Prostate gland (tissue), 2 donors: Measurements from ENCODE around the gene STK24. TPM values are rescaled to one million over a fixed set of nuclear protein-coding genes. Genes with fewer than 3 reads are reported as not detected.

Experiments used
- DNase-seq: peaks from one replicate; pipeline ENCODE4 v3.0.0-alpha.2; 2019; ENCODE audit warnings: low spot score
- H3K27ac ChIP-seq, 2 donors: fragments of 200-600 bp; sonication (generic); 2 replicates each; pipeline ENCODE4 v1.5.1; 2017 to 2019
- H3K27me3 ChIP-seq: fragments of 200-600 bp; sonication (generic); replicated peaks from 2 replicates; pipeline ENCODE4 v1.5.1; 2019; ENCODE audit not compliant: insufficient read depth
- H3K36me3 ChIP-seq, 2 donors: fragments of 200-600 bp; sonication (generic); 1 replicate in 1 of 2; 2 replicates in 1 of 2; pipeline versions ENCODE4 v1.5.1 to v1.8.1; 2017 to 2019
- H3K4me1 ChIP-seq: fragments of 200-600 bp; sonication (generic); replicated peaks from 2 replicates; pipeline ENCODE4 v1.5.1; 2019
- H3K4me3 ChIP-seq, 2 donors: fragments of 200-600 bp; sonication (generic); 2 replicates each; pipeline ENCODE4 v1.5.1; 2017 to 2019
- H3K9me3 ChIP-seq: fragments of 200-600 bp; sonication (generic); 2 replicates; pipeline ENCODE4 v1.5.1; 2017
- CTCF ChIP-seq, 4 experiments: fragments of 200-600 bp in 2 of 4; fragments of 450-650 bp in 2 of 4; sonication (generic) in 2 of 4; IDR thresholded peaks; 1 replicate in 3 of 4; 2 replicates in 1 of 4; pipeline ENCODE4 v1.5.1; 2016 to 2019; ENCODE audit warnings: antibody characterized with exemption in 4 of 4, mild to moderate bottlenecking in 2 of 4, moderate library complexity in 2 of 4
- POLR2A ChIP-seq: fragments of 450-650 bp; IDR thresholded peaks from one replicate; pipeline ENCODE4 v1.6.1; 2016; ENCODE audit warnings: antibody characterized with exemption, mild to moderate bottlenecking
- POLR2AphosphoS5 ChIP-seq: sonication (generic); formaldehyde crosslinking; IDR thresholded peaks from one replicate; pipeline ENCODE4 v1.6.1; 2017; ENCODE audit warnings: antibody characterized with exemption
- WGBS: methylation state at CpG from one replicate; pipeline ENCODE4 v1.1.5; 2018; 5-methylcytosine and 5-hydroxymethylcytosine counted together
- intact Hi-C: fragments of 100-400 bp; cut with DNase I; formaldehyde crosslinking; loops from one replicate; pipeline ENCODE4 v1.14.2; 2022
- total RNA-seq, 2 donors: library from RNA; depleted of rRNA; stranded (reverse); fragments of >200 nt; gene quantifications; one replicate each; pipeline ENCODE4 v1.1.0, GENCODE V29; 2016

Gene STK24
- total RNA-seq, 2 donors from 2014 or later: 80.5 to 187 TPM

GRCh38 chr13:98445340-98446233 is 131.3 kb downstream of the STK24 start:
- H3K27me3 ChIP-seq: no peaks in the 10 kb centered on the region
- H3K27ac ChIP-seq: peak overlapping the region; percentile 47 to 50
- peaks cover 3 to 16% of the 10 kb centered on the region in 2 donors for H3K36me3 ChIP-seq
- peak; percentile 55 for DNase-seq
- H3K9me3 ChIP-seq: no peaks in the 10 kb centered on the region
- TF ChIP-seq POLR2AphosphoS5 (peak; percentile 30), CTCF (IDR thresholded peaks at IDR 0.05) (peak; percentile 88 to 98 (median 93)), POLR2A (no peak)
- intact Hi-C loops: loop anchor here (2.0 to 10.0 kb wide), 5 partner anchors 132 to 591 kb away; partner anchors contain the start of gene STK24
- H3K4me1 ChIP-seq: peaks cover 4% of the 10 kb centered on the region
- WGBS: 31% methylated on average over 16 of the region's 18 CpGs
- H3K4me3 ChIP-seq: no peak overlapping the region

- H3K27ac ChIP-seq: no peak overlapping the region
- WGBS: 90% methylated on average over 16 of the region's 16 CpGs
- DNase-seq: no peak
These were observed 132.5 kb downstream of the STK24 start for GRCh38 chr13:98444381-98444780.

GRCh38 chr13:98443800-98444325 is 133.0 kb downstream of the STK24 start:
- Histone ChIP-seq H3K9me3 (no peaks in the 10 kb centered on the region), H3K27ac (no peak overlapping the region), H3K27me3 (no peaks in the 10 kb centered on the region), H3K4me1 (no peaks in the 10 kb centered on the region), H3K36me3 (peaks cover 9 to 16% of the 10 kb centered on the region in 2 donors), H3K4me3 (no peak overlapping the region)
- intact Hi-C loops: loop anchor here (10.0 kb wide), 2 partner anchors 401 to 589 kb away; no protein-coding TSS in a partner anchor
- DNase-seq: no peak
- no peak for TF ChIP-seq POLR2A
- TF ChIP-seq POLR2AphosphoS5: no peak
- no peak for TF ChIP-seq CTCF (IDR thresholded peaks at IDR 0.05)
- WGBS: 87% methylated on average over 21 of the region's 21 CpGs

More at GRCh38 chr13:98444381-98444780, 132.5 kb downstream of the STK24 start:
- Histone ChIP-seq H3K9me3 (no peaks in the 10 kb centered on the region), H3K4me3 (no peak overlapping the region), H3K36me3 (peaks cover 9 to 16% of the 10 kb centered on the region in 2 donors), H3K27me3 (no peaks in the 10 kb centered on the region), H3K4me1 (no peaks in the 10 kb centered on the region)
- intact Hi-C loops: loop anchor here (10.0 kb wide), 2 partner anchors 400 to 590 kb away; no protein-coding TSS in a partner anchor
- no peak for TF ChIP-seq POLR2AphosphoS5
- no peak for TF ChIP-seq POLR2A
- no peak for TF ChIP-seq CTCF (IDR thresholded peaks at IDR 0.05)

- Histone ChIP-seq H3K4me3 (no peak overlapping the region), H3K27me3 (no peaks in the 10 kb centered on the region), H3K4me1 (no peaks in the 10 kb centered on the region), H3K27ac (no peak overlapping the region), H3K9me3 (no peaks in the 10 kb centered on the region), H3K36me3 (peaks cover 9 to 16% of the 10 kb centered on the region in 2 donors)
- 61% methylated on average over 11 of the region's 11 CpGs for WGBS
- no peak for DNase-seq
- intact Hi-C loops: loop anchor here (10.0 kb wide), 2 partner anchors 401 to 589 kb away; no protein-coding TSS in a partner anchor
- TF ChIP-seq CTCF (IDR thresholded peaks at IDR 0.05): no peak
- no peak for TF ChIP-seq POLR2AphosphoS5
- no peak for TF ChIP-seq POLR2A
These were observed 133.6 kb downstream of the STK24 start for GRCh38 chr13:98443329-98443728.
